Measurements from ENCODE around the gene KCTD7.
"Not testable (repeated sequence)": the region's sequence is repeated elsewhere in the genome, so short reads cannot be mapped to it uniquely, and the experiment has no call there.

Gene KCTD7

GRCh38 chr7:66669496-66669895 is 40.8 kb downstream of the KCTD7 start:
- no peak overlapping the region for H3K4me2 ChIP-seq (ENCODE audit: low read length)
- H3K9me3 ChIP-seq (ENCODE audit: low read length) = no peaks in the 10 kb centered on the region
- peaks cover 8% of the 10 kb centered on the region; the same call in 1 of the 2 replicates for H3K36me3 ChIP-seq (ENCODE audit: insufficient read depth, low read length)
- peaks cover 9% of the 10 kb centered on the region for H3K4me1 ChIP-seq (ENCODE audit: insufficient read depth, low read length, severe bottlenecking)
- no peak overlapping the region for H3K9ac ChIP-seq (ENCODE audit: low read length)
- no peak overlapping the region for H3K27ac ChIP-seq (ENCODE audit: low read depth, low read length, poor library complexity, severe bottlenecking)
- no peak overlapping the region for H3K4me3 ChIP-seq (ENCODE audit: low read depth, low read length, poor library complexity, severe bottlenecking)
- H4K20me1 ChIP-seq (ENCODE audit: insufficient read depth, low read length) = no peaks in the 10 kb centered on the region
- no peak for TF ChIP-seq EZH2 (IDR thresholded peaks at IDR 0.05; ENCODE audit: borderline replicate concordance, low read length)
- TF ChIP-seq, protein P1, sequence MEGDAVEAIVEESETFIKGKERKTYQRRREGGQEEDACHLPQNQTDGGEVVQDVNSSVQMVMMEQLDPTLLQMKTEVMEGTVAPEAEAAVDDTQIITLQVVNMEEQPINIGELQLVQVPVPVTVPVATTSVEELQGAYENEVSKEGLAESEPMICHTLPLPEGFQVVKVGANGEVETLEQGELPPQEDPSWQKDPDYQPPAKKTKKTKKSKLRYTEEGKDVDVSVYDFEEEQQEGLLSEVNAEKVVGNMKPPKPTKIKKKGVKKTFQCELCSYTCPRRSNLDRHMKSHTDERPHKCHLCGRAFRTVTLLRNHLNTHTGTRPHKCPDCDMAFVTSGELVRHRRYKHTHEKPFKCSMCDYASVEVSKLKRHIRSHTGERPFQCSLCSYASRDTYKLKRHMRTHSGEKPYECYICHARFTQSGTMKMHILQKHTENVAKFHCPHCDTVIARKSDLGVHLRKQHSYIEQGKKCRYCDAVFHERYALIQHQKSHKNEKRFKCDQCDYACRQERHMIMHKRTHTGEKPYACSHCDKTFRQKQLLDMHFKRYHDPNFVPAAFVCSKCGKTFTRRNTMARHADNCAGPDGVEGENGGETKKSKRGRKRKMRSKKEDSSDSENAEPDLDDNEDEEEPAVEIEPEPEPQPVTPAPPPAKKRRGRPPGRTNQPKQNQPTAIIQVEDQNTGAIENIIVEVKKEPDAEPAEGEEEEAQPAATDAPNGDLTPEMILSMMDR (IDR thresholded peaks at IDR 0.05; ENCODE audit: low read length) = no peak
- no peaks in the 10 kb centered on the region for H3F3A ChIP-seq (ENCODE audit: insufficient read depth, low read length)
- H3K9me2 ChIP-seq (ENCODE audit: low read depth, low read length) = no peaks in the 10 kb centered on the region
- no peak overlapping the region for H2AFZ ChIP-seq (ENCODE audit: low read length)
- H3K27me3 ChIP-seq (ENCODE audit: insufficient read depth, low read length) = no peaks in the 10 kb centered on the region
- no peaks in the 10 kb centered on the region for H3K79me2 ChIP-seq (ENCODE audit: insufficient read depth, low read length)

- Histone ChIP-seq H3K27me3 (ENCODE audit: insufficient read depth, low read length) (no peaks in the 10 kb centered on the region), H4K20me1 (ENCODE audit: insufficient read depth, low read length) (no peaks in the 10 kb centered on the region), H2AFZ (ENCODE audit: low read length) (no peak overlapping the region), H3K36me3 (ENCODE audit: insufficient read depth, low read length) (peaks cover 8% of the 10 kb centered on the region; the same call in 1 of the 2 replicates), H3K9ac (ENCODE audit: low read length) (no peak overlapping the region), H3F3A (ENCODE audit: insufficient read depth, low read length) (no peaks in the 10 kb centered on the region), H3K79me2 (ENCODE audit: insufficient read depth, low read length) (no peaks in the 10 kb centered on the region), H3K4me3 (ENCODE audit: low read depth, low read length, poor library complexity, severe bottlenecking) (no peak overlapping the region), H3K4me2 (ENCODE audit: low read length) (no peak overlapping the region), H3K4me1 (ENCODE audit: insufficient read depth, low read length, severe bottlenecking) (peaks cover 9% of the 10 kb centered on the region), H3K9me3 (ENCODE audit: low read length) (no peaks in the 10 kb centered on the region), H3K9me2 (ENCODE audit: low read depth, low read length) (no peaks in the 10 kb centered on the region), H3K27ac (ENCODE audit: low read depth, low read length, poor library complexity, severe bottlenecking) (no peak overlapping the region)
- TF ChIP-seq, protein P1 (IDR thresholded peaks at IDR 0.05; ENCODE audit: low read length) = no peak
- TF ChIP-seq EZH2 (IDR thresholded peaks at IDR 0.05; ENCODE audit: borderline replicate concordance, low read length) = no peak
Measured at GRCh38 chr7:66671034-66671433, 42.4 kb downstream of the KCTD7 start.

GRCh38 chr7:66671486-66671885 is 42.8 kb downstream of the KCTD7 start:
- H2AFZ ChIP-seq (ENCODE audit: low read length); H3K4me3 ChIP-seq (ENCODE audit: low read depth, low read length, poor library complexity, severe bottlenecking); H3K27me3 ChIP-seq (ENCODE audit: insufficient read depth, low read length); H4K20me1 ChIP-seq (ENCODE audit: insufficient read depth, low read length); H3K79me2 ChIP-seq (ENCODE audit: insufficient read depth, low read length); H3K27ac ChIP-seq (ENCODE audit: low read depth, low read length, poor library complexity, severe bottlenecking); H3K9ac ChIP-seq (ENCODE audit: low read length); H3K9me3 ChIP-seq (ENCODE audit: low read length); H3K9me2 ChIP-seq (ENCODE audit: low read depth, low read length); H3F3A ChIP-seq (ENCODE audit: insufficient read depth, low read length); H3K4me1 ChIP-seq (ENCODE audit: insufficient read depth, low read length, severe bottlenecking); H3K36me3 ChIP-seq (ENCODE audit: insufficient read depth, low read length); H3K4me2 ChIP-seq (ENCODE audit: low read length): not testable (repeated sequence)

GRCh38 chr7:66672432-66673123 is 43.9 kb downstream of the KCTD7 start:
- H3K9ac ChIP-seq (ENCODE audit: low read length); H4K20me1 ChIP-seq (ENCODE audit: insufficient read depth, low read length); H3K4me3 ChIP-seq (ENCODE audit: low read depth, low read length, poor library complexity, severe bottlenecking); H2AFZ ChIP-seq (ENCODE audit: low read length); H3K9me2 ChIP-seq (ENCODE audit: low read depth, low read length); H3K9me3 ChIP-seq (ENCODE audit: low read length); H3K4me2 ChIP-seq (ENCODE audit: low read length); H3K36me3 ChIP-seq (ENCODE audit: insufficient read depth, low read length); H3K4me1 ChIP-seq (ENCODE audit: insufficient read depth, low read length, severe bottlenecking); H3K79me2 ChIP-seq (ENCODE audit: insufficient read depth, low read length); H3F3A ChIP-seq (ENCODE audit: insufficient read depth, low read length); H3K27me3 ChIP-seq (ENCODE audit: insufficient read depth, low read length): not testable (repeated sequence)
- H3K27ac ChIP-seq (ENCODE audit: low read depth, low read length, poor library complexity, severe bottlenecking) = peak overlapping the region; percentile 43

- H3K9ac ChIP-seq (ENCODE audit: low read length); H3K9me2 ChIP-seq (ENCODE audit: low read depth, low read length); H3K9me3 ChIP-seq (ENCODE audit: low read length); H3K4me3 ChIP-seq (ENCODE audit: low read depth, low read length, poor library complexity, severe bottlenecking); H3F3A ChIP-seq (ENCODE audit: insufficient read depth, low read length); H3K27me3 ChIP-seq (ENCODE audit: insufficient read depth, low read length); H4K20me1 ChIP-seq (ENCODE audit: insufficient read depth, low read length); H3K27ac ChIP-seq (ENCODE audit: low read depth, low read length, poor library complexity, severe bottlenecking); H2AFZ ChIP-seq (ENCODE audit: low read length); H3K36me3 ChIP-seq (ENCODE audit: insufficient read depth, low read length); H3K79me2 ChIP-seq (ENCODE audit: insufficient read depth, low read length); H3K4me2 ChIP-seq (ENCODE audit: low read length): not testable (repeated sequence)
- H3K4me1 ChIP-seq (ENCODE audit: insufficient read depth, low read length, severe bottlenecking) = peaks cover 13% of the 10 kb centered on the region
Measured at GRCh38 chr7:66673124-66673640, 44.5 kb downstream of the KCTD7 start.
